CD14-positive monocyte (primary cell): Measurements from ENCODE around the gene PLEKHA3. TPM values are rescaled to one million over a fixed set of nuclear protein-coding genes. Genes with fewer than 3 reads are reported as not detected.

Source experiments
- DNase-seq, 3 donors: peaks; one replicate each; pipeline ENCODE4 v3.0.0-alpha.2; 2011 to 2022
- H2AFZ ChIP-seq: 2 replicates; pipeline ENCODE4 v1.6.0; 2012; ENCODE audit warnings: mild to moderate bottlenecking, low read depth, low read length, inconsistent platforms; ENCODE audit not compliant: insufficient read depth, poor library complexity, severe bottlenecking
- H3K27ac ChIP-seq, 2 donors: 1 replicate in 1 of 2; 2 replicates in 1 of 2; pipeline ENCODE4 v1.5.1; 2012 to 2013; ENCODE audit warnings: low read length in 2 of 2, control low read depth in 1 of 2, inconsistent platforms in 1 of 2, low read depth in 1 of 2, mild to moderate bottlenecking in 1 of 2
- H3K27me3 ChIP-seq, 2 donors: one replicate each; pipeline versions ENCODE4 v1.6.0 to v1.6.1; 2011 to 2013; ENCODE audit warnings: low read length in 2 of 2; ENCODE audit not compliant: control insufficient read depth in 2 of 2, insufficient read depth in 2 of 2
- H3K36me3 ChIP-seq, 2 donors: replicated peaks in 1 of 2; 1 replicate in 1 of 2; 2 replicates in 1 of 2; pipeline versions ENCODE4 v1.5.1 to v1.6.1; 2012 to 2013; ENCODE audit warnings: low read length in 2 of 2, control low read depth in 1 of 2, inconsistent platforms in 1 of 2, mild to moderate bottlenecking in 1 of 2; ENCODE audit not compliant: insufficient read depth in 2 of 2, control insufficient read depth in 1 of 2
- H3K4me1 ChIP-seq, 2 donors: 1 replicate in 1 of 2; 2 replicates in 1 of 2; pipeline versions ENCODE4 v1.5.1 to v1.6.1; 2012 to 2013; ENCODE audit warnings: low read length in 2 of 2, control low read depth in 1 of 2, inconsistent platforms in 1 of 2, mild to moderate bottlenecking in 1 of 2, moderate library complexity in 1 of 2; ENCODE audit not compliant: insufficient read depth in 2 of 2, control insufficient read depth in 1 of 2
- H3K4me2 ChIP-seq: replicated peaks from 2 replicates; pipeline ENCODE3; 2012; ENCODE audit warnings: low read length, moderate library complexity, mild to moderate bottlenecking; ENCODE audit not compliant: poor library complexity, severe bottlenecking; ENCODE audit errors: extremely low read depth
- H3K4me3 ChIP-seq, 3 experiments: fragments of 200-600 bp in 1 of 3; sonication (generic) in 1 of 3; replicated peaks in 1 of 3; 1 replicate in 2 of 3; 2 replicates in 1 of 3; pipeline ENCODE4 v1.5.1; 2011 to 2013; ENCODE audit warnings: low read length in 3 of 3, mild to moderate bottlenecking in 3 of 3, control low read depth in 2 of 3, low read depth in 2 of 3, inconsistent platforms in 1 of 3, moderate library complexity in 1 of 3
- H3K79me2 ChIP-seq: 2 replicates; pipeline ENCODE4 v1.6.0; 2012; ENCODE audit warnings: mild to moderate bottlenecking, control low read depth, inconsistent platforms, low read length, moderate library complexity; ENCODE audit not compliant: insufficient read depth
- H3K9ac ChIP-seq: 2 replicates; pipeline ENCODE4 v1.6.0; 2017; ENCODE audit warnings: low read length, mild to moderate bottlenecking; ENCODE audit not compliant: insufficient read depth, poor library complexity, severe bottlenecking
- H3K9me3 ChIP-seq, 2 donors: replicated peaks in 1 of 2; 1 replicate in 1 of 2; 2 replicates in 1 of 2; pipeline versions ENCODE4 v1.5.1 to v1.6.1; 2012 to 2013; ENCODE audit warnings: low read length in 2 of 2, control low read depth in 1 of 2; ENCODE audit not compliant: control insufficient read depth in 1 of 2, insufficient read depth in 1 of 2
- H4K20me1 ChIP-seq: 2 replicates; pipeline ENCODE4 v1.6.0; 2012; ENCODE audit warnings: mild to moderate bottlenecking, low read length, control low read depth, moderate library complexity; ENCODE audit not compliant: insufficient read depth
- H3K27ac Mint-ChIP-seq, 7 donors: one replicate each; pipeline ENCODE4 v1.8.0; 2020; ENCODE audit warnings: mild to moderate bottlenecking in 7 of 7, mixed read lengths in 7 of 7, moderate library complexity in 6 of 7, inconsistent platforms in 2 of 7
- H3K27me3 Mint-ChIP-seq, 3 donors: one replicate each; pipeline ENCODE4 v1.8.0; 2021 to 2022; ENCODE audit warnings: low read depth in 3 of 3, mild to moderate bottlenecking in 3 of 3, mixed read lengths in 3 of 3, moderate library complexity in 3 of 3, inconsistent platforms in 1 of 3
- H3K36me3 Mint-ChIP-seq, 2 donors: one replicate each; pipeline ENCODE4 v1.8.0; 2020; ENCODE audit warnings: mixed read lengths in 2 of 2, inconsistent platforms in 1 of 2, mild to moderate bottlenecking in 1 of 2
- H3K4me1 Mint-ChIP-seq: one replicate; pipeline ENCODE4 v1.8.0; 2020; ENCODE audit warnings: mild to moderate bottlenecking, mixed read lengths
- H3K4me3 Mint-ChIP-seq, 2 donors: one replicate each; pipeline ENCODE4 v1.8.0; 2020; ENCODE audit warnings: mild to moderate bottlenecking in 2 of 2, mixed read lengths in 2 of 2, moderate library complexity in 1 of 2
- H3K9me3 Mint-ChIP-seq, 7 donors: one replicate each; pipeline ENCODE4 v1.8.0; 2020 to 2022; ENCODE audit warnings: mixed read lengths in 7 of 7, mild to moderate bottlenecking in 6 of 7, moderate library complexity in 6 of 7, inconsistent platforms in 2 of 7
- CTCF ChIP-seq: fragments of 200-600 bp; IDR thresholded peaks from one replicate; pipeline ENCODE4 v1.8.0; 2022; ENCODE audit warnings: antibody characterized with exemption, mild to moderate bottlenecking
- WGBS: methylation state at CpG from one replicate; pipeline ENCODE4 v1.1.5; 2013; ENCODE audit warnings: missing lambda C conversion rate; ENCODE audit not compliant: insufficient coverage; 5-methylcytosine and 5-hydroxymethylcytosine counted together
- intact Hi-C, 2 donors: fragments of 100-400 bp; cut with micrococcal nuclease; formaldehyde crosslinking; loops; one replicate each; pipeline versions ENCODE4 v1.15.0 to v1.15.1; 2023
- polyA plus RNA-seq, 3 donors: library from polyadenylated mRNA; depleted of rRNA in 1 of 3; unstranded in 2 of 3; stranded (reverse) in 1 of 3; fragments of 300-500 nt in 2 of 3; fragments of >200 nt in 1 of 3; fragmentation: Illumina TruSeq in 2 of 3; gene quantifications; 1 replicate in 2 of 3; 2 replicates in 1 of 3; pipeline ENCODE4 v1.2.3, GENCODE V29; 2012 to 2021

PLEKHA3 gene
- polyA plus RNA-seq, 3 donors: 5.3 to 14.1 (median 13.4) TPM

GRCh38 chr2:178449700-178450523 is 30.3 kb upstream of the PLEKHA3 start:
- no peaks in the 10 kb centered on the region for H3K27me3 Mint-ChIP-seq
- H3K9ac ChIP-seq: peak overlapping the region; percentile 86
- H3K27ac Mint-ChIP-seq: peak overlapping the region; percentile 50 to 85 (median 80)
- H3K9me3 ChIP-seq: no peaks in the 10 kb centered on the region
- H3K4me3 ChIP-seq: peak overlapping the region; percentile 69 to 91 (median 82)
- peaks cover 16 to 35% of the 10 kb centered on the region in 2 donors for H3K36me3 ChIP-seq
- no peaks in the 10 kb centered on the region for H4K20me1 ChIP-seq
- H3K4me1 ChIP-seq: peaks cover 16 to 26% of the 10 kb centered on the region in 2 donors
- H2AFZ ChIP-seq: peak overlapping the region; percentile 99
- intact Hi-C loops: no loop called here
- peaks cover 21% of the 10 kb centered on the region for H3K4me1 Mint-ChIP-seq
- H3K36me3 Mint-ChIP-seq: peaks cover 23 to 32% of the 10 kb centered on the region in 2 donors
- TF ChIP-seq CTCF: no peak
- peak overlapping the region; percentile 84 to 90 for H3K4me3 Mint-ChIP-seq
- WGBS: 2% methylated on average over 13 of the region's 18 CpGs
- no peaks in the 10 kb centered on the region for H3K27me3 ChIP-seq
- peak overlapping the region; percentile 34 to 85 for H3K27ac ChIP-seq
- peak overlapping the region; percentile 99 for H3K4me2 ChIP-seq
- DNase-seq: peak in 2 of 3 donors; percentile 8 to 10
- H3K79me2 ChIP-seq: peaks cover 24% of the 10 kb centered on the region
- no peaks in the 10 kb centered on the region for H3K9me3 Mint-ChIP-seq

- peak overlapping the region; percentile 99 for H2AFZ ChIP-seq
- no peaks in the 10 kb centered on the region for H3K9me3 ChIP-seq
- WGBS: under 1% methylated on average over 22 of the region's 25 CpGs
- Mint-ChIP-seq H3K36me3 (peaks cover 18 to 26% of the 10 kb centered on the region in 2 donors), H3K4me1 (peaks cover 21% of the 10 kb centered on the region), H3K9me3 (no peaks in the 10 kb centered on the region), H3K4me3 (peak overlapping the region; percentile 84 to 90), H3K27ac (peak overlapping the region; percentile 50 to 85 (median 80)), H3K27me3 (no peaks in the 10 kb centered on the region)
- intact Hi-C loops: no loop called here
- no peak for TF ChIP-seq CTCF
- H3K4me2 ChIP-seq: peak overlapping the region; percentile 99
- H3K79me2 ChIP-seq: peaks cover 24% of the 10 kb centered on the region
- H3K36me3 ChIP-seq: peaks cover 12 to 29% of the 10 kb centered on the region in 2 donors
- no peaks in the 10 kb centered on the region for H4K20me1 ChIP-seq
- peaks cover 16 to 26% of the 10 kb centered on the region in 2 donors for H3K4me1 ChIP-seq
- no peaks in the 10 kb centered on the region for H3K27me3 ChIP-seq
- peak overlapping the region; percentile 34 to 85 for H3K27ac ChIP-seq
- H3K4me3 ChIP-seq: peak overlapping the region; percentile 69 to 91 (median 82)
- DNase-seq: no peak
- peak overlapping the region; percentile 86 for H3K9ac ChIP-seq
Observed at GRCh38 chr2:178450524-178450773, 29.8 kb upstream of the PLEKHA3 start.
